Lower leg skin (tissue), 3 donors: Measurements from ENCODE around the gene THOP1.

Experiments used
- CTCF ChIP-seq, 3 donors: fragments of 450-650 bp; IDR thresholded peaks; one replicate each; pipeline ENCODE4 v1.5.1; 2016; ENCODE audit warnings: antibody characterized with exemption in 3 of 3, mild to moderate bottlenecking in 3 of 3, moderate library complexity in 2 of 3
- POLR2A ChIP-seq, 2 donors: fragments of 450-650 bp; IDR thresholded peaks; one replicate each; pipeline ENCODE4 v1.6.1; 2016 to 2017; ENCODE audit warnings: antibody characterized with exemption in 2 of 2, mild to moderate bottlenecking in 1 of 2, moderate library complexity in 1 of 2

GRCh38 chr19:2811735-2812413, 26.6 kb downstream of the THOP1 start:
- TF ChIP-seq CTCF (IDR thresholded peaks at IDR 0.05), result no peak
- TF ChIP-seq POLR2A (IDR thresholded peaks at IDR 0.05), result no peak
